Suprapubic skin (tissue), 4 donors: Measurements from ENCODE around the gene ADGRA1.

Experiments
- CTCF ChIP-seq, 2 donors: fragments of 200-600 bp in 1 of 2; fragments of 450-650 bp in 1 of 2; sonication (generic) in 1 of 2; IDR thresholded peaks; one replicate each; pipeline ENCODE4 v1.5.1; 2016 to 2019; ENCODE audit warnings: antibody characterized with exemption in 2 of 2, mild to moderate bottlenecking in 1 of 2, moderate library complexity in 1 of 2
- EP300 ChIP-seq: sonication (generic); formaldehyde crosslinking; IDR thresholded peaks from one replicate; pipeline ENCODE4 v1.6.1; 2017; ENCODE audit warnings: antibody characterized with exemption
- POLR2A ChIP-seq, 2 donors: fragments of 450-650 bp; IDR thresholded peaks; one replicate each; pipeline ENCODE4 v1.6.1; 2017; ENCODE audit warnings: antibody characterized with exemption in 2 of 2, mild to moderate bottlenecking in 2 of 2, moderate library complexity in 2 of 2
- POLR2AphosphoS5 ChIP-seq, 3 donors: sonication (generic); formaldehyde crosslinking; IDR thresholded peaks; one replicate each; pipeline ENCODE4 v1.6.1; 2017; ENCODE audit warnings: antibody characterized with exemption in 3 of 3

GRCh38 chr10:133162910-133163856, 75.5 kb downstream of the ADGRA1 start:
- TF ChIP-seq CTCF (IDR thresholded peaks at IDR 0.05) (no peak), POLR2A (IDR thresholded peaks at IDR 0.05) (no peak), EP300 (no peak), POLR2AphosphoS5 (IDR thresholded peaks at IDR 0.05) (no peak)
